GM12801 (cell line): ENCODE measurements around the gene GLYATL3.

Source experiments
- CTCF ChIP-seq: IDR thresholded peaks from one replicate; pipeline ENCODE4 v1.5.1; 2011; ENCODE audit warnings: control low read depth; ENCODE audit not compliant: insufficient read length; ENCODE audit errors: extremely low read depth

Gene GLYATL3

GRCh38 chr6:49530141-49530776 lies 30.5 kb downstream of the GLYATL3 start:
- TF ChIP-seq CTCF: no peak

- TF ChIP-seq CTCF: no peak
Measured at GRCh38 chr6:49531774-49532569, 32.2 kb downstream of the GLYATL3 start.

GRCh38 chr6:49535795-49536194 lies 36.1 kb downstream of the GLYATL3 start:
- no peak for TF ChIP-seq CTCF

- TF ChIP-seq CTCF: no peak
Measured at GRCh38 chr6:49539102-49539501, 39.4 kb downstream of the GLYATL3 start.

- TF ChIP-seq CTCF: no peak
Measured at GRCh38 chr6:49540614-49541013, 40.9 kb downstream of the GLYATL3 start.

GRCh38 chr6:49541210-49541724 lies 41.5 kb downstream of the GLYATL3 start:
- TF ChIP-seq CTCF: no peak

GRCh38 chr6:49541936-49542335 lies 42.2 kb downstream of the GLYATL3 start:
- no peak for TF ChIP-seq CTCF
